HG02884 (cell line): ENCODE results near the gene MOCS2.

Experiments used
- ATAC-seq: cut with Tn5 transposase; IDR thresholded peaks from one replicate; pipeline ENCODE4 v1.9.1; 2021; ENCODE audit warnings: mild to moderate bottlenecking, moderate library complexity; ENCODE audit not compliant: unreplicated experiment

MOCS2 gene

GRCh38 chr5:53055365-53055764, 54.2 kb downstream of the MOCS2 start:
- ATAC-seq: no peak

GRCh38 chr5:53053364-53053763, 56.2 kb downstream of the MOCS2 start:
- ATAC-seq: no peak

GRCh38 chr5:53052499-53052898, 57.1 kb downstream of the MOCS2 start:
- no peak for ATAC-seq

- no peak for ATAC-seq
Observed at GRCh38 chr5:53048248-53048647, 61.3 kb downstream of the MOCS2 start.
